RWPE2 (cell line): ENCODE measurements around the gene PAX4.
A peak's percentile ranks its signal among the peaks of the same experiment; 100 is the strongest.

ENCODE experiments used
- ATAC-seq: fragments of 200-7000 bp; cut with Tn5 transposase; 3 replicates; pipeline ENCODE4 v1.9.1; 2021; ENCODE audit warnings: low read depth
- DNase-seq: peaks from one replicate; pipeline ENCODE4 v3.0.0-alpha.2; 2020; ENCODE audit warnings: low spot score
- H3K27ac ChIP-seq: fragments of 450-650 bp; 2 replicates; pipeline ENCODE4 v1.5.1; 2017; ENCODE audit warnings: mild to moderate bottlenecking; ENCODE audit not compliant: poor library complexity, severe bottlenecking
- H3K27me3 ChIP-seq: fragments of 250-450 bp; sonication (Bioruptor Pico); 2 replicates; pipeline ENCODE4 v1.5.1; 2021; ENCODE audit warnings: mild to moderate bottlenecking, moderate library complexity; ENCODE audit not compliant: insufficient read depth, poor library complexity, severe bottlenecking
- H3K36me3 ChIP-seq: fragments of 250-450 bp; sonication (Bioruptor Pico); 2 replicates; pipeline ENCODE4 v1.5.1; 2020; ENCODE audit warnings: low read depth, mild to moderate bottlenecking, moderate library complexity
- H3K4me1 ChIP-seq: fragments of 250-450 bp; sonication (Bioruptor Pico); 2 replicates; pipeline ENCODE4 v1.5.1; 2021; ENCODE audit warnings: mild to moderate bottlenecking, moderate library complexity; ENCODE audit not compliant: insufficient read depth, poor library complexity, severe bottlenecking
- H3K4me3 ChIP-seq: fragments of 250-450 bp; sonication (Bioruptor Pico); 2 replicates; pipeline ENCODE4 v1.5.1; 2021; ENCODE audit warnings: mild to moderate bottlenecking, moderate library complexity; ENCODE audit not compliant: severe bottlenecking
- H3K9me3 ChIP-seq: fragments of 250-450 bp; sonication (Bioruptor Pico); 2 replicates; pipeline ENCODE4 v1.5.1; 2021; ENCODE audit warnings: mild to moderate bottlenecking, moderate library complexity; ENCODE audit not compliant: severe bottlenecking
- CTCF ChIP-seq: fragments of 450-650 bp; IDR thresholded peaks from one replicate; pipeline ENCODE4 v1.5.1; 2017; ENCODE audit warnings: mild to moderate bottlenecking, moderate library complexity; ENCODE audit not compliant: poor library complexity, severe bottlenecking

PAX4 gene

GRCh38 chr7:127652333-127653248, 34.6 kb upstream of the PAX4 start:
- ATAC-seq, result no peak; the same call in 1 of the 3 replicates
- H3K4me1 ChIP-seq, result peaks cover 17% of the 10 kb centered on the region
- H3K4me3 ChIP-seq, result peak overlapping the region; percentile 91
- no peaks in the 10 kb centered on the region for H3K27me3 ChIP-seq
- H3K27ac ChIP-seq, result peak overlapping the region; percentile 52
- H3K36me3 ChIP-seq, result peaks cover 37% of the 10 kb centered on the region
- DNase-seq, result no peak
- TF ChIP-seq CTCF, result no peak
- no peaks in the 10 kb centered on the region for H3K9me3 ChIP-seq

DNA sequence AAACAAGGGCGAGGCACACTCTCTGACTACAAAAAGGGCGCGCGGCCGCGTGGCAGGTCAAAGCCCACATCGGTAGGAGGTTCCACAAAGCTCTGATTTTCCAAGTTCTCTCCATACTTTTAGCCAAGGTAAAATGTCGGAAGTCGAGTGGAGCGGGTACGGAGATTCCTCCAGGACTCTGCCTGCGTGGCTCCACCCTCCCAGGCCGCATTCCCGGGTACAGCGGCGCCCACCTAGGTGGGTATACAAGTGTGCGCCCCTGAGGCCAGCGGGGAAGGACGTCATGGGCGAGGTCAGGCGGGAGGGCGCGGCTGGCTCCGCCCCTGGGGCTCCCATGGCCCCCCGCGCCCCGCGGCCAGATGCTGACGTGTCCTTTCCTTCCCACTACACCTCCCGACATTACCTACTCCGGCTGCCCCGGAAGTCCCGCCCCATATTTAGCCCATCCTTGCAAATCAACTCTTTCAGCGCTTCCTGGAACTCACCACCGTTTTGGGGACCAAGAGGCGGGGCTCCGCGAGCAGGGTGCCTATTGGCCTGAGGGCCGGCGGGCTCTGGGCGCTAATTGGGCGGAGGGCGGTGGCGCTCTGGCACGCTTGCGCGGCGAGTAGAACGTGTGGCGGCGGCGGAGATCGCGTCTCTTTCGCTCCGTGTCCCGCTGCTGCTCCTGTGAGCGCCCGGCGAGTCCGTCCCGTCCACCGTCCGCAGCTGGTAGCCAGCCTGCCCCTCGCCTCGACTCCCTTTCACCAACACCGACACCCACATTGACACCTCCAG, 33.8 kb upstream of the PAX4 start, which contains the start of gene SND1:
Gene SND1, plus strand, starts transcription at position 639 of the 777 bp plus-strand sequence. CDS start 180 bp downstream, outside the sequence.
- TF ChIP-seq CTCF, result no peak
- peak; percentile 100 for DNase-seq
- H3K36me3 ChIP-seq, result peaks cover 29% of the 10 kb centered on the region
- peak within 1 kb of the TSS; percentile 52 for H3K27ac ChIP-seq
- H3K27me3 ChIP-seq, result no peaks in the 10 kb centered on the region
- H3K9me3 ChIP-seq, result no peaks in the 10 kb centered on the region
- peak; percentile 95 for ATAC-seq
- peaks cover 17% of the 10 kb centered on the region for H3K4me1 ChIP-seq
- peak within 1 kb of the TSS; percentile 91 for H3K4me3 ChIP-seq

- no peak for DNase-seq
- Histone ChIP-seq H3K4me1 (peaks cover 17% of the 10 kb centered on the region), H3K9me3 (no peaks in the 10 kb centered on the region), H3K27me3 (no peaks in the 10 kb centered on the region), H3K27ac (peak overlapping the region; percentile 52), H3K36me3 (peaks cover 25% of the 10 kb centered on the region), H3K4me3 (peak overlapping the region; percentile 91)
- no peak; the same call in 2 of the 3 replicates for ATAC-seq
- no peak for TF ChIP-seq CTCF
Measured at GRCh38 chr7:127650847-127651555, 33.1 kb upstream of the PAX4 start.

GRCh38 chr7:127648986-127649385, 31.0 kb upstream of the PAX4 start:
- Histone ChIP-seq H3K4me1 (peaks cover 9% of the 10 kb centered on the region), H3K9me3 (no peaks in the 10 kb centered on the region), H3K36me3 (peaks cover 9% of the 10 kb centered on the region), H3K27ac (no peak overlapping the region), H3K4me3 (no peak overlapping the region), H3K27me3 (no peaks in the 10 kb centered on the region)
- no peak for DNase-seq
- ATAC-seq, result no peak
- TF ChIP-seq CTCF, result no peak
